GM19463 (cell line): Measurements from ENCODE around the gene PPP1R9B.

ENCODE experiments used
- ATAC-seq: cut with Tn5 transposase; IDR thresholded peaks from one replicate; pipeline ENCODE4 v1.9.1; 2021; ENCODE audit warnings: mild to moderate bottlenecking, moderate library complexity; ENCODE audit not compliant: unreplicated experiment

Gene PPP1R9B

GRCh38 chr17:50161911-50162288 lies 11.4 kb upstream of the PPP1R9B start:
- no peak for ATAC-seq

DNA sequence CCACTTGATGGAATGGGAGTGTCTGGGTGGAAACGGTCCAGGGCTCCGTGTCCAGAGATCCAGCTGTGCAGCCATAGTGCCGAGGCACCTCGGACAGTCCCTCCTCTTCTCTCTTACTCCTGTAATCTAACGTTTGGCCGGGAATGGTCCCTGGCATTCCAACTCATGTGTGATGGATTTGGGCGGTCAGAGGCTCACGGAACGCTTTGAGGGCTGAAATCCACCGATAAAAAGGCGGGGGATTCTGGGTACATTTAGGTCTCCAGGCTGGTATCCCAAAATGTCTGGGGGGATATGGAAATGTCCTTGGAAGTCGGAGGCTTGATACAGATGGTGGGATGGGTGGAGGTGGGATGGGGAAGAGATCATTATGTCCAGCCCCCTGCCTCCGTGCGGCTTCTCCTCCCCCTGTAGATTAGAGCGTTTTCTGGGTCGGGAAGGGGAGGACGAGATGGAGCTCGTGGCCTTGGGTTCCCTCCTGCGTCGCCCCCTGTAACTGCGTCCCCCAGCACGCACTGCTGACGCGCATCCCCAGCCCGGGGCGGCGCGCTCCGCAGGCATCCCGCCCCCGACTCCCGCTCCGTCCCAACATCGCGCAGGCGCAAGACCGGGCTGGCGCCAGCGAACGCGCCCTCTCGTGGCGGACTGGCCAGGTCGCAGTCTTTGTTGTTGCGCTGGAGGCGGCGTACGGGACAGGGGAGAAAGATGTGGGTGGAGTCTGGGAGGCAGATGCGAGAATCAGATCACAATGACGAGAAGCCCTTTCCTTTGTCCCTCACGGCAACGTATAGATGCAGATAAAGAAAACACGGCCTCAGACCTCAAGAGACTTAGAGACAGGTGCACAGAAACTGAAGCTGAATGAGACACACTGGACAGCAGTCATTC lies 10.8 kb upstream of the PPP1R9B start:
- peak; percentile 83 for ATAC-seq

DNA sequence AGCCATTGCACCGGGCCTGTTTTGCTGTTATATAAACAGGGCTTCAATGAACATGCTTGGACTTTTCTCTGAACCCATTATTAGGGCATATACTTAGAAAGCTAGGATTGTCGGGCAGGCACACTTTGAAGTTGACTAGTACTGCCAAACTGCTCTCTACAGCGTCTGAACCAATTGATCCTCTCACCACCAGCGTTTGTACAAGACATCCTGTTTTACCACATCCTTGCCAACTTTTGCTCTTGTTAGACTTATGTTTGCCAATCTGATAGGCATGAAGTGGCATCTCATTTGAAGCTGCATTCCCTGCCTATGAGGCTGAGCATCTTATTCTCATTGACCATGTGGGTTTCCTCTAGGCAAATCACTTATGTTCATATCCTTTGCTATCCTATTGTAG lies 7.4 kb upstream of the PPP1R9B start:
- ATAC-seq, result no peak

DNA sequence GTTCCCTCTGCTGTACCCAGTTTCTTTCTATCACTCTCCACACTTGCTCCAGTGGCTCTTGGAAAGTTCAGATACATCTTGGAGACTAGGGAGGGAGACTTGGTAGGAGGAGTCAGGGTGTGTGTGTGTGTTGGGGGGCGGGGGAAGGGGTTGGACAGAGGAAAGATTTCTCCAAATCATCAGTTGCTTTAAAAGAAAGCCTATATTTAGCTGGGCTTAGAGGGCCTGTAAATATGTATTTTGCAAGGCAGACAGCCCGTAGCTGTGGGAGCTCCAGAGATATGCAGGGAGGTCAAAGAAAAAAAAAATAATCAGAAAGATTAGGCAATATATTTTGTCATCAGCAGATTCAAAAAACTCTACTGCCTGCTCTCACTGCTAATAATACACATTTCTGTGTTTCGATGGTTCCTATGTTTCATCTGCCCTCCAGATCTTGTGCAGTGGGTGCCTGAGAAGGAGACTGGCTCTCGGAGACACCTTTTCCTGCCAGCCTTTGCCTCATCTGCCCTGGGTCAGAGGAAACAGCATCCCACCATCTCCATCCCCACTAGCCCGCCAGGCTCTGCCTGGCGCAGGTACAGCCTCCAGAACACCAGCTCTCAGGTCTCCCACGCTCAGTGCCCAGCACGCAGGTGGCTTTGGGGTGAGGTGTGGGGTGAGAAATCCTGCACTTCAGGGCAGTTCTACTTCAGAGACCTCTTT lies 4.8 kb upstream of the PPP1R9B start:
- no peak for ATAC-seq

- ATAC-seq, result peak; percentile 31
Observed at GRCh38 chr17:50154604-50155003, 4.1 kb upstream of the PPP1R9B start.

DNA sequence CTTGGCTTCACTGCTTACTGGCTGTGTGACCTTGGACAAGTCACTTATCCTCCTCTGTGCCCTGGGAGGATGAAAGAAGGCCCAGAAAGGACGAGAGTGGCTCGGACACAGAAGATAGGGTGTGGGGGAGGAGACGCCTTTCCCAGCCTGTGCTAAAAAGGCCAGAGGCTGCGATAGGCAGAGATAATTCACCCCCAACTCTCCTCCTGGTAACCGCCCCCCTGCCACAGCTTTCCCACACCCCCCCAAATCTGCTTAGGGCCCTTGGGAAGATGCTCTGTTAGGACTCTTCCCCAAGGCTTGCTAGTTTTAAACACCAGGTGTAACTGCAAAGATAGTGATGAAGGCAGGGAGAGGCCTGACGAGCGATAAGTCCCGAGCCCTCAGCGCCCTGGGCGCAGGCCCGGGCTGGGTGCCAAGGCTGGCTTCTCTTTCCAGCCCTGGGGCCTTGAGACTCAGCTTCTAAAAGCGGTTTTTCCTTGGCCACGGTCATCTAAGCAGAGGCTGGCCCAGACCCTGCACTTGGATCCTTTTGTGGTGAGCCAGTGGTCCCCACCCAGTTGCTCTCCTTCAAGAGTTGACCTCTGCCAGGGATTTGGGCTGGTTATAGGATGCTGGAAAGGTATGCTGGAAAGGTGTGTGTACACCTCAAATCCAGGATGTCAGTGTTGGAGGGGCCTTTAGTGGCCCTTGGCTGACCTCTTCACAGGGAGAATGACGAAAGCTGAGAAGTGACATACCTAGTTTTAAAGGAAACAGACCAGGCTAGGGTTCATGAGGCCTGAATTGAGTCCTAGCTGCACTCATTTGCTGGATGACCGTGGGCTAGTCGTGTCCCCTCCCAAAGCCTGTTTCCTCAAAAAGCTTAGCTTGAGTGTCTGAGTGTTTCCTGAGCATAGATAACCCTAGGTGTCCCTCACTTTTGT lies 3.4 kb upstream of the PPP1R9B start:
- no peak for ATAC-seq

GRCh38 chr17:50152736-50153135 lies 2.3 kb upstream of the PPP1R9B start:
- ATAC-seq, result no peak

GRCh38 chr17:50151937-50152547 lies 1.6 kb upstream of the PPP1R9B start:
- ATAC-seq, result no peak

- peak; percentile 32 for ATAC-seq
Observed at GRCh38 chr17:50151041-50151936, 812 bp upstream of the PPP1R9B start.

GRCh38 chr17:50149417-50150353 lies 792 bp downstream of the PPP1R9B start:
- no peak for ATAC-seq

DNA sequence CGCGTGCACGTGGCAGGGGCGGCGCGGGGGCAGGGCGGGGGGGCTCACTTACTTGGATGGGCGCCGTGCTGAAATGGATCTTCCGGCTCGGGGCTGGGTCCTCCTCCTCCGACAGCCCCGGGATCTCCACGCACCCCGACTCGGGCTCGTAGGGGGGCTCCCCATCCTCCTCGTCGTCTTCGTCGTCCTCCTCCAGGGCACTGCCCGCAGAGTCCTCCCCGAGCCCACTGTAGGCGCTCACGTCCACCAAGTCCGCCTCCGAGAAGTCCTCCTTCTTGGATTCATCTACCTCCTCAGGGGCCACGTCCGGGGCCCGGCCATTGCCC lies 1.4 kb downstream of the PPP1R9B start:
- no peak for ATAC-seq

- peak; percentile 43 for ATAC-seq
Observed at GRCh38 chr17:50148226-50149090, 2.0 kb downstream of the PPP1R9B start.

GRCh38 chr17:50147841-50148225 lies 2.6 kb downstream of the PPP1R9B start:
- no peak for ATAC-seq

DNA sequence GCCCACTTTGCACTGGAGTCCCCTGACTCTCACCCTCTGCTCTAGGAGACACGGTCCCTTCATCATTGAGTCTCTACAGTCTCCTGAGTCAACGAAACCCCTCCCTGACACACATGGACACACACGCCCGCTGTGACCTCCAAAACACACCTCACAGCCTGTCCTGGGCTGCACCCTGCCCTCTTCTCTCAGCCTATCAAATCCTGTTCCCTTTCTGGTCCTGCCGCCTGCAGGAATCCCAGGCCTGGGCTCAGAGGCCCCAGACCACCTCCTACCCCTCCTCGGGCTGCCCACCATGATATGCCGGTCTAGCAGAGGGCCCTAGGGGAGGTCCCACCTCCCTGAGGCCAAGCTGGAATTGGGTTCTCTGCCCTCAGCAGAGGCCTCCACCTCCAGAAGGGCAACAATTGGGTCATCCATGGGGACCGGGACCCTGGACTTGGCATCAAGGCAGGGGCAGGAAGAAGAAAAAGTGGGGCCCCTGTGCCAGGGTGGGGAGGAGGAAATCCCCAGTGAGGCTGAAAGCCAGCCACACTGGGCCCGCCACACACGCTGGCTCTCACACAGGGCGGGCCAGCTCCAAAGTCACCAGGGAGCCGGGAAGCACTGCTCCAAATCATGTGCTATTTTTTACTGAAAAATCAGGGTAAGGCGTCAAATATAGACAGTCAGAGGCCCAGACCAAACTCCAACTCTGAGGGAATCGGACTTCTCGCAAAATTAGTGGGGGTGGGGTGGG lies 3.4 kb downstream of the PPP1R9B start:
- ATAC-seq, result no peak

DNA sequence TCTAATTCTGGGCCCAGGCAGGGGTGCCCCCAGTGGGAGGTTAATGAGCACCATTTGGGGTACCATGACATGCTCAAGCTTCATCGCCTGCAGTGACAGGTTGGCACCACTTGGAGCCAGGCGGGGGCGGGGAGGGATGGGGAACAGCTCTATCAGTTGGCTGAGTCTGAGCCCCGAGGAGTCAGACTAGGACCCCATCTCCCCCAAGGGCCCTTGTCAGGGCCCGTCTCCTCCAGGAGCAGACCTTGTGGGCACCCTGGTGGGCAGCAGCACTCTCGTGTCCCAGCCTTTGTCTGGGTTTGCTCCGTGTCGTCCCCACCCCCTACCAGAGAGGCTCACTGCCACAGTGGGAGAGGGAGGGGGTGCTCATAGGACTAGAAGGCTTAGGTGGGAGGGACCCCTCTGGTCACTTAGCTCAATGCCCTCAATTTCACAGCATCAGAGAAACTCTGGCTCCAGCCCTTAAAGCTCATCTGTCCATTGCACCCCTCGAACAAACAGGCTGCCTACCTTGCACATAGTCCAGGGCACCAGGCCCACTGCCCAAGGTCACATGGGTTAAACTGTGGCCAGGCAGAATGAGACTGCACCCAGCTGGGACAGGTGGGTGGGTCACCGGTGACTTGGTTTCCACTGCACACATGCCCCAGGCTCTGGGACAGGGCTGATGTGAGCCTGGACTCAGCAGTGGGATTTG lies 4.1 kb downstream of the PPP1R9B start:
- ATAC-seq, result no peak

GRCh38 chr17:50145532-50146229 lies 4.8 kb downstream of the PPP1R9B start:
- no peak for ATAC-seq
